Upper lobe of left lung (tissue), 4 donors: ENCODE results near the gene SCYGR8.

Source experiments
- CTCF ChIP-seq, 6 experiments: fragments of 450-650 bp in 4 of 6; fragments of 200-600 bp in 2 of 6; sonication (generic) in 2 of 6; IDR thresholded peaks; one replicate each; pipeline ENCODE4 v1.5.1; 2016 to 2019; ENCODE audit warnings: antibody characterized with exemption in 6 of 6
- EP300 ChIP-seq, 4 donors: sonication (generic); formaldehyde crosslinking; IDR thresholded peaks; one replicate each; pipeline ENCODE4 v1.5.1; 2017; ENCODE audit warnings: antibody characterized with exemption in 4 of 4, control low read depth in 2 of 4
- POLR2AphosphoS5 ChIP-seq, 2 donors: sonication (generic); formaldehyde crosslinking; IDR thresholded peaks; one replicate each; pipeline ENCODE4 v1.5.1; 2017; ENCODE audit warnings: antibody characterized with exemption in 2 of 2

GRCh38 chr2:227719641-227720040 is 26.1 kb upstream of the SCYGR8 start:
- TF ChIP-seq CTCF (IDR thresholded peaks at IDR 0.05) (no peak), POLR2AphosphoS5 (IDR thresholded peaks at IDR 0.05) (no peak), EP300 (IDR thresholded peaks at IDR 0.05) (no peak)
